GM12878 (cell line): ENCODE results near the gene ZFPM1. TPM values are rescaled to one million over a fixed set of nuclear protein-coding genes. Genes with fewer than 3 reads are reported as not detected.

Experiments
- ATAC-seq: fragments of 200-7000 bp; cut with Tn5 transposase; 3 replicates; pipeline ENCODE4 v1.9.1; 2020; ENCODE audit warnings: mild to moderate bottlenecking, moderate library complexity
- BruUV-seq: library from RNA; stranded (reverse); fragments of 400-500 nt; replicated peaks from 2 replicates; lab custom pipeline; 2021; lab: Mats Ljungman, UMichigan
- CTCF ChIA-PET: fragments of 300-600 bp; sonication (Branson Sonifier 250); formaldehyde crosslinking; extraction: SDS; loops from one replicate; lab custom pipeline; 2021; ENCODE audit warnings: inconsistent platforms; lab: Yijun Ruan, JAX
- POLR2A ChIA-PET: fragments of 350-600 bp; formaldehyde crosslinking; extraction: SDS; loops from one replicate; lab custom pipeline; 2021; ENCODE audit warnings: inconsistent platforms; lab: Charles Lee
- RAD21 ChIA-PET: fragments of 300-600 bp; sonication (Branson Sonifier 250); formaldehyde crosslinking; loops from one replicate; lab custom pipeline; 2023; ENCODE audit warnings: antibody characterized with exemption; ENCODE audit not compliant: unreplicated experiment; lab: Charles Lee
- SMC1A ChIA-PET: fragments of 300-600 bp; sonication (Branson Sonifier 250); formaldehyde crosslinking; loops from one replicate; lab custom pipeline; 2023; ENCODE audit not compliant: unreplicated experiment, uncharacterized antibody; lab: Charles Lee
- DNase-seq: peaks from one replicate; pipeline ENCODE4 v3.0.0-alpha.2; 2011; ENCODE audit warnings: low read depth, low spot score
- FAIRE-seq: peaks from 3 replicates; lab custom pipeline; 2011; peaks lifted over from hg19 to GRCh38; lab: Jason Lieb, UNC
- H2AFZ ChIP-seq: 2 replicates; pipeline ENCODE4 v1.6.0; 2011; ENCODE audit warnings: low read depth, low read length, control low read depth; ENCODE audit not compliant: control insufficient read depth
- H3K27ac ChIP-seq: 2 replicates; pipeline ENCODE4 v1.5.1; 2011; ENCODE audit warnings: control low read depth; ENCODE audit not compliant: control insufficient read depth, insufficient read depth
- H3K27me3 ChIP-seq, 2 experiments: replicated peaks in 1 of 2; 2 replicates each; pipeline versions ENCODE4 v1.6.0 to v1.6.1; 2011; ENCODE audit warnings: low read length in 1 of 2; ENCODE audit not compliant: control insufficient read depth in 2 of 2, insufficient read depth in 2 of 2
- H3K36me3 ChIP-seq, 2 experiments: 2 replicates each; pipeline ENCODE4 v1.5.1; 2011; ENCODE audit warnings: low read length in 1 of 2; ENCODE audit not compliant: control insufficient read depth in 2 of 2, insufficient read depth in 2 of 2
- H3K4me1 ChIP-seq: 2 replicates; pipeline ENCODE4 v1.6.1; 2011; ENCODE audit warnings: mild to moderate bottlenecking, low read length, moderate library complexity, mixed read lengths; ENCODE audit not compliant: control insufficient read depth, insufficient read depth
- H3K4me2 ChIP-seq: 2 replicates; pipeline ENCODE4 v1.6.0; 2011; ENCODE audit warnings: control low read depth; ENCODE audit not compliant: control insufficient read depth, insufficient read depth
- H3K4me3 ChIP-seq: fragments of 200-600 bp; sonication (generic); 2 replicates; pipeline ENCODE4 v1.5.1; 2016
- H3K79me2 ChIP-seq: 2 replicates; pipeline ENCODE4 v1.6.0; 2011; ENCODE audit warnings: low read length; ENCODE audit not compliant: control insufficient read depth, insufficient read depth
- H3K9ac ChIP-seq: 2 replicates; pipeline ENCODE4 v1.8.0; 2011; ENCODE audit warnings: low read length, control low read depth, mixed read lengths; ENCODE audit not compliant: control insufficient read depth, insufficient read depth
- H3K9me3 ChIP-seq: replicated peaks from 3 replicates; pipeline ENCODE4 v1.5.1; 2011; ENCODE audit warnings: mild to moderate bottlenecking, low read length; ENCODE audit not compliant: control insufficient read depth, insufficient read depth
- H4K20me1 ChIP-seq: 2 replicates; pipeline ENCODE4 v1.6.0; 2011; ENCODE audit not compliant: control insufficient read depth, insufficient read depth
- ASH2L ChIP-seq: fragments of 300-600, 200-600 bp; sonication (generic); IDR thresholded peaks from 2 replicates; pipeline ENCODE4 v1.6.1; 2017; ENCODE audit warnings: low read depth, mild to moderate bottlenecking, borderline replicate concordance
- GABPA ChIP-seq: IDR thresholded peaks from 2 replicates; pipeline ENCODE4 v1.6.1; 2014; ENCODE audit warnings: antibody characterized with exemption, low read depth, mild to moderate bottlenecking, inconsistent platforms
- MTA3 ChIP-seq: IDR thresholded peaks from 2 replicates; pipeline ENCODE4 v1.6.1; 2012; ENCODE audit warnings: low read length, inconsistent platforms, borderline replicate concordance
- PML ChIP-seq: IDR thresholded peaks from 2 replicates; pipeline ENCODE4 v1.6.1; 2012; ENCODE audit warnings: low read length, inconsistent platforms
- SP1 ChIP-seq: IDR thresholded peaks from one replicate; pipeline ENCODE4 v1.6.1; 2011; ENCODE audit warnings: low read depth, low read length
- TBL1XR1 ChIP-seq: IDR thresholded peaks from 2 replicates; pipeline ENCODE4 v1.6.1; 2012; ENCODE audit warnings: low read depth, low read length, improper control_type of control experiment
- WGBS: methylation state at CpG from one replicate; pipeline ENCODE4 v1.1.6; 2016; ENCODE audit warnings: low lambda C conversion rate; ENCODE audit not compliant: insufficient replicate concordance, insufficient coverage; ENCODE audit errors: missing lambda C conversion rate; 5-methylcytosine and 5-hydroxymethylcytosine counted together
- in situ Hi-C: fragments of 300-500 bp; cut with MboI; formaldehyde crosslinking; loops from 9 replicates; pipeline ENCODE4 v1.14.3; 2018; ENCODE audit warnings: mixed read lengths
- intact Hi-C: fragments of 100-400 bp; cut with micrococcal nuclease; formaldehyde crosslinking; loops from one replicate; pipeline ENCODE4 v1.14.2; 2022; ENCODE audit not compliant: unreplicated experiment
- polyA plus RNA-seq, 11 experiments: library from polyadenylated mRNA; depleted of rRNA in 4 of 11; unstranded in 6 of 11; stranded (reverse) in 5 of 11; fragments of >200 nt; fragmentation: Nextera tagmentation in 4 of 11; fragmentation: Illumina TruSeq in 1 of 11; extraction: Ambion mirVana in 4 of 11; extraction: Trizol in 1 of 11; gene quantifications; 1 replicate in 1 of 11; 2 replicates in 10 of 11; pipeline versions ENCODE4 v1.2.1 to v1.2.3, GENCODE V29; 2011 to 2016; ENCODE audit warnings: inconsistent platforms in 2 of 11, missing spikeins in 2 of 11, low read depth in 1 of 11
- total RNA-seq, 4 experiments: library from RNA; depleted of rRNA in 3 of 4; stranded (reverse); fragments of >200 nt in 3 of 4; fragmentation: Illumina TruSeq in 1 of 4; extraction: Trizol in 1 of 4; gene quantifications; 2 replicates each; pipeline versions ENCODE4 v1.2.1 to v1.2.3, GENCODE V29; 2013 to 2021
- TF ChIP-seq, protein P1 (sequence below): fragments of 450-650 bp; IDR thresholded peaks from 2 replicates; pipeline ENCODE4 v1.6.1; 2017; ENCODE audit warnings: borderline replicate concordance
- TF ChIP-seq, protein P2 (sequence below): IDR thresholded peaks from 2 replicates; pipeline ENCODE4 v1.6.1; 2012; ENCODE audit warnings: low read depth, low read length, improper control_type of control experiment

The ZFPM1 gene
- total and polyA plus RNA-seq, 10 of the 15 experiments (the other 5 are each of a cell fraction or from before 2014, with no cell fraction given): 0.02 to 5.1 (median 0.30) TPM

DNA sequence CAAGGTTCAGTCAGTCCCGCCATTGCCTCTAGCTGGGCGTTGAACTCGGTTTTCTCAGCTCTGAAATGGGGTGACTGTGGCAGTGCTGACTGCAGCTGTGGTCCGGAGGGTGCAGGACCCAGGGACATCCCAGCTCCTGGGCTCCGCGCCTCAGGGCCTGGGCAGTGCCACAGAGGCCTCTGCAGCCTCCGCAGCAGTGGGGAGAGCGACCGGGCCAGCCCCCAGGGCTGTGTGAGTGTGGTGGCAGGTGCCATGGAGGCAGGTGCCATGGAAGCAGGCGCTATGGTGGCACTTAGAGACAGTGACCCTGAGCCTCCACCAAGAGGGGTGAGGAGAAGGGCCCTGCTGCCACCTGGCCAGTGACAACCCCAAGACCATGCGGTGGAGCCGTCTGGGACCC, 39.4 kb upstream of the ZFPM1 start:
- CTCF ChIA-PET: no interaction called here
- no peak for FAIRE-seq

More for the DNA sequence above, 39.4 kb upstream of the ZFPM1 start:
- Histone ChIP-seq H3K4me3 (no peak overlapping the region), H3K27ac (no peak overlapping the region), H3K27me3 (no peaks in the 10 kb centered on the region; a peak in 1 of 4 replicates), H3K9me3 (no peaks in the 10 kb centered on the region), H3K9ac (no peak overlapping the region), H2AFZ (no peak overlapping the region), H3K4me1 (no peaks in the 10 kb centered on the region), H3K36me3 (no peaks in the 10 kb centered on the region), H4K20me1 (no peaks in the 10 kb centered on the region), H3K79me2 (no peaks in the 10 kb centered on the region), H3K4me2 (no peak overlapping the region)
- TF ChIP-seq, protein P1, sequence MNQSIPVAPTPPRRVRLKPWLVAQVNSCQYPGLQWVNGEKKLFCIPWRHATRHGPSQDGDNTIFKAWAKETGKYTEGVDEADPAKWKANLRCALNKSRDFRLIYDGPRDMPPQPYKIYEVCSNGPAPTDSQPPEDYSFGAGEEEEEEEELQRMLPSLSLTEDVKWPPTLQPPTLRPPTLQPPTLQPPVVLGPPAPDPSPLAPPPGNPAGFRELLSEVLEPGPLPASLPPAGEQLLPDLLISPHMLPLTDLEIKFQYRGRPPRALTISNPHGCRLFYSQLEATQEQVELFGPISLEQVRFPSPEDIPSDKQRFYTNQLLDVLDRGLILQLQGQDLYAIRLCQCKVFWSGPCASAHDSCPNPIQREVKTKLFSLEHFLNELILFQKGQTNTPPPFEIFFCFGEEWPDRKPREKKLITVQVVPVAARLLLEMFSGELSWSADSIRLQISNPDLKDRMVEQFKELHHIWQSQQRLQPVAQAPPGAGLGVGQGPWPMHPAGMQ: no peak
- TF ChIP-seq PML: no peak
- TF ChIP-seq GABPA: no peak
- no peak for TF ChIP-seq SP1
- no peak for TF ChIP-seq MTA3
- no peak for TF ChIP-seq TBL1XR1
- TF ChIP-seq, protein P2, sequence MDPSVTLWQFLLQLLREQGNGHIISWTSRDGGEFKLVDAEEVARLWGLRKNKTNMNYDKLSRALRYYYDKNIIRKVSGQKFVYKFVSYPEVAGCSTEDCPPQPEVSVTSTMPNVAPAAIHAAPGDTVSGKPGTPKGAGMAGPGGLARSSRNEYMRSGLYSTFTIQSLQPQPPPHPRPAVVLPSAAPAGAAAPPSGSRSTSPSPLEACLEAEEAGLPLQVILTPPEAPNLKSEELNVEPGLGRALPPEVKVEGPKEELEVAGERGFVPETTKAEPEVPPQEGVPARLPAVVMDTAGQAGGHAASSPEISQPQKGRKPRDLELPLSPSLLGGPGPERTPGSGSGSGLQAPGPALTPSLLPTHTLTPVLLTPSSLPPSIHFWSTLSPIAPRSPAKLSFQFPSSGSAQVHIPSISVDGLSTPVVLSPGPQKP: no peak
- no peak for TF ChIP-seq ASH2L
- intact Hi-C loops: no loop called here
- DNase-seq (no peak), ATAC-seq (peak; percentile 25; the same call in 2 of the 3 replicates)
- POLR2A ChIA-PET: no interaction called here
- RAD21 ChIA-PET: no interaction called here
- WGBS: 28% methylated on average over 12 of the region's 12 CpGs
- in situ Hi-C loops: no loop called here
- BruUV-seq: no TSS peak
- SMC1A ChIA-PET: no interaction called here
